SH-SY5Y (cell line): ENCODE data around the gene ADCY2.

ENCODE experiments used
- GATA2 ChIP-seq: IDR thresholded peaks from 2 replicates; pipeline ENCODE4 v1.6.1; 2011; ENCODE audit warnings: mild to moderate bottlenecking, low read depth, low read length
- GATA3 ChIP-seq: IDR thresholded peaks from 2 replicates; pipeline ENCODE4 v1.6.1; 2011; ENCODE audit warnings: low read depth, mild to moderate bottlenecking, low read length, moderate library complexity

ADCY2 gene

GRCh38 chr5:7868427-7868772, 472.5 kb downstream of the ADCY2 start:
- TF ChIP-seq GATA2 (no peak), GATA3 (no peak)

GRCh38 chr5:7868773-7869473, 473.0 kb downstream of the ADCY2 start, which contains the start of the genes FASTKD3 and MTRR:
Gene FASTKD3 (minus strand): TSS chr5:7869031. CDS start chr5:7868083, 948 bp downstream.
Gene MTRR (plus strand): TSS chr5:7869148. CDS start chr5:7870795, 1,647 bp downstream.
- TF ChIP-seq GATA2, result no peak
- TF ChIP-seq GATA3, result no peak

GRCh38 chr5:7869474-7870136, 473.7 kb downstream of the ADCY2 start:
- TF ChIP-seq GATA3, result no peak
- TF ChIP-seq GATA2, result no peak

- no peak for TF ChIP-seq GATA3
- TF ChIP-seq GATA2, result no peak
Observed at GRCh38 chr5:7871653-7872052, 475.7 kb downstream of the ADCY2 start.

GRCh38 chr5:7872517-7873130, 476.7 kb downstream of the ADCY2 start:
- TF ChIP-seq GATA3, result no peak

- TF ChIP-seq GATA3 (no peak), GATA2 (no peak)
Observed at GRCh38 chr5:7873216-7873615, 477.3 kb downstream of the ADCY2 start.

- no peak for TF ChIP-seq GATA2
- no peak for TF ChIP-seq GATA3
Observed at GRCh38 chr5:7874639-7875038, 478.7 kb downstream of the ADCY2 start.

- no peak for TF ChIP-seq GATA3
- no peak for TF ChIP-seq GATA2
Observed at GRCh38 chr5:7875151-7875550, 479.2 kb downstream of the ADCY2 start.

- TF ChIP-seq GATA3, result no peak
- TF ChIP-seq GATA2, result no peak
Observed at GRCh38 chr5:7876867-7877266, 480.9 kb downstream of the ADCY2 start.

- TF ChIP-seq GATA3, result no peak
- no peak for TF ChIP-seq GATA2
Observed at GRCh38 chr5:7877851-7878250, 481.9 kb downstream of the ADCY2 start.

GRCh38 chr5:7878381-7878873, 482.5 kb downstream of the ADCY2 start:
- no peak for TF ChIP-seq GATA3
- TF ChIP-seq GATA2, result no peak
